GM12874 (cell line): ENCODE data around the gene RAB33B.

Experiments
- CTCF ChIP-seq: IDR thresholded peaks from 2 replicates; pipeline ENCODE4 v1.5.1; 2011; ENCODE audit warnings: low read depth, mild to moderate bottlenecking, control low read depth, low read length, moderate library complexity; ENCODE audit not compliant: insufficient read depth

RAB33B gene

GRCh38 chr4:139484783-139485311 is 30.9 kb downstream of the RAB33B start:
- TF ChIP-seq CTCF: no peak

- TF ChIP-seq CTCF: no peak
These were observed 34.5 kb downstream of the RAB33B start for GRCh38 chr4:139488442-139488841.

GRCh38 chr4:139489638-139490037 is 35.7 kb downstream of the RAB33B start:
- no peak for TF ChIP-seq CTCF

GRCh38 chr4:139492429-139492828 is 38.5 kb downstream of the RAB33B start:
- TF ChIP-seq CTCF: no peak

- no peak for TF ChIP-seq CTCF
These were observed 39.3 kb downstream of the RAB33B start for GRCh38 chr4:139493176-139493575.

GRCh38 chr4:139499186-139499585 is 45.3 kb downstream of the RAB33B start:
- TF ChIP-seq CTCF: no peak

- no peak for TF ChIP-seq CTCF
These were observed 47.2 kb downstream of the RAB33B start for GRCh38 chr4:139501117-139501516.
